HUES6 (cell line): Measurements from ENCODE around the gene NUB1.
"Not testable (repeated sequence)": the region's sequence is repeated elsewhere in the genome, so short reads cannot be mapped to it uniquely, and the experiment has no call there.

Experiments used
- H3K27ac ChIP-seq: 2 replicates; pipeline ENCODE4 v1.7.0; 2013; ENCODE audit warnings: low read depth, mild to moderate bottlenecking, low read length, inconsistent platforms
- H3K27me3 ChIP-seq: 2 replicates; pipeline ENCODE4 v1.6.1; 2013; ENCODE audit warnings: low read length; ENCODE audit not compliant: control insufficient read depth, insufficient read depth
- H3K36me3 ChIP-seq: 2 replicates; pipeline ENCODE4 v1.6.1; 2013; ENCODE audit warnings: low read length; ENCODE audit not compliant: control insufficient read depth, insufficient read depth
- H3K4me1 ChIP-seq: 2 replicates; pipeline ENCODE4 v1.6.1; 2013; ENCODE audit warnings: low read length; ENCODE audit not compliant: control insufficient read depth, insufficient read depth
- H3K4me3 ChIP-seq: 2 replicates; pipeline ENCODE4 v1.5.1; 2013; ENCODE audit warnings: low read depth, low read length
- H3K9ac ChIP-seq: one replicate; pipeline ENCODE4 v1.6.1; 2013; ENCODE audit warnings: mild to moderate bottlenecking, low read length
- H3K9me3 ChIP-seq: 2 replicates; pipeline ENCODE4 v1.6.1; 2013; ENCODE audit warnings: low read depth, low read length; ENCODE audit not compliant: control insufficient read depth, insufficient read depth

Gene NUB1, protein sequence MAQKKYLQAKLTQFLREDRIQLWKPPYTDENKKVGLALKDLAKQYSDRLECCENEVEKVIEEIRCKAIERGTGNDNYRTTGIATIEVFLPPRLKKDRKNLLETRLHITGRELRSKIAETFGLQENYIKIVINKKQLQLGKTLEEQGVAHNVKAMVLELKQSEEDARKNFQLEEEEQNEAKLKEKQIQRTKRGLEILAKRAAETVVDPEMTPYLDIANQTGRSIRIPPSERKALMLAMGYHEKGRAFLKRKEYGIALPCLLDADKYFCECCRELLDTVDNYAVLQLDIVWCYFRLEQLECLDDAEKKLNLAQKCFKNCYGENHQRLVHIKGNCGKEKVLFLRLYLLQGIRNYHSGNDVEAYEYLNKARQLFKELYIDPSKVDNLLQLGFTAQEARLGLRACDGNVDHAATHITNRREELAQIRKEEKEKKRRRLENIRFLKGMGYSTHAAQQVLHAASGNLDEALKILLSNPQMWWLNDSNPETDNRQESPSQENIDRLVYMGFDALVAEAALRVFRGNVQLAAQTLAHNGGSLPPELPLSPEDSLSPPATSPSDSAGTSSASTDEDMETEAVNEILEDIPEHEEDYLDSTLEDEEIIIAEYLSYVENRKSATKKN

DNA sequence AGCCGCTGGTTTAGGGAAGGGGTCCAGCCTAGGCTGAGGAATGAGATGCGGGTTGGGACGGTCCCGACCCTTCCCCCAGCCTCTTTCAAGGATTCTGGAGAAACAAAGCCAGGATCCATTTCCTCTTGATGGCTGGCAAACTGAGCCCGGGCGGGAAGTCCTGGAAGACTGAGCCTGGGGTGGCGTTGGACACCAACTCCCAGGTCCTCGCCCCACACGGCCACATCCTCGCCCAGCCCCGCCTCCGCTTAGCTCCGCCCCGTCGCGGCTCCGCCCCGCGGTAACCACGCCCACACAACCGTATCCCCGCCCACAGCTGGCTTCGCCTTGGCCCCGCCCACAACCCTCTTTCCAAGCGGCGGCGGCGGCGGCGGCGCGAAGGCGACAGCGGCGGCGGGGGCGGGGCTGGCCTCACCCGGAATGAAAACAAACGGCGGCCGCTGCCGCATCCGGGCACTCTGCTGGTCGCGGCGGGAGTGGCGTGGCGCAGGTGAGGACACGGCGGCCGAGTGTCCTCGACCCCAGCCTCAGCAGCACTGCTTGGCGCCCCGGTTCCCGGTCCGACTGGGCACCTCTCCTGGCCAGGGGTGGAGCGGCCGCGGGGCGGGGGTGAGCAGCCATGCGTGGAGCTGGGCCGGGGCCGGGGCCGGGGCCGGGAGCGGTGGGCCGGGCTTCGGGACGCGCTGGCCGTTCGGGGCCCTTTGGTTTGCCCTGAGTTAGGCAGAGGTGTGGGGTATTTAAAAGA, at the start of gene NUB1:
Gene NUB1, plus strand, starts transcription at position 456 of the 745 bp plus-strand sequence. CDS start 3,538 bp downstream, outside the sequence.
- Histone ChIP-seq H3K4me1 (0 out of 2 replicates have a peak, but pooled peaks cover 4% of the 10 kb centered on the region), H3K36me3 (peaks cover 18% of the 10 kb centered on the region), H3K9me3 (no peaks in the 10 kb centered on the region), H3K4me3 (peak within 1 kb of the TSS; percentile 78), H3K27me3 (no peaks in the 10 kb centered on the region), H3K9ac (peak within 1 kb of the TSS; percentile 66), H3K27ac (peak within 1 kb of the TSS; percentile 26; the same call in 1 of the 2 replicates)

DNA sequence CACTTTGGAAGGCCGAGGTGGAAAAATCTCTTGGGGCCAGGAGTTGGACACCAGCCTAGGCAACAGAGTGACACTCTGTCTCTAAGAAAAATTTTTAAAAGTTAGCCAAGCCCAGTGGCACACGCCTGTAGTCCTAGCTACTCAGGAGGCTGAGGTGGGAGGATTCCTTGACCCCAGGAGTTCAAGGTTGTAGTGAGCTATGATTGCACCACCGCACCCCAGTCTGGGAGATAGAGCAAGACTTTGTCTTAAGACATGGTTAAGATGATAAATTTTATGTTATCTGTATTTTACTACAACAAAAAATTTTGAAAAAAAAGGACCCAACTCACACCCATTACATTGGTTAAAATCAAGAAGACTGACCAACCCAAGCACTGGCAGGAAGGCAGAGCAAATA, 48.8 kb upstream of the NUB1 start:
- Histone ChIP-seq H3K9ac (no peak overlapping the region), H3K9me3 (0 out of 2 replicates have a peak, but pooled peaks cover 2% of the 10 kb centered on the region), H3K4me1 (no peaks in the 10 kb centered on the region), H3K27me3 (peaks cover 7% of the 10 kb centered on the region), H3K36me3 (no peaks in the 10 kb centered on the region), H3K27ac (no peak overlapping the region), H3K4me3 (no peak overlapping the region)

DNA sequence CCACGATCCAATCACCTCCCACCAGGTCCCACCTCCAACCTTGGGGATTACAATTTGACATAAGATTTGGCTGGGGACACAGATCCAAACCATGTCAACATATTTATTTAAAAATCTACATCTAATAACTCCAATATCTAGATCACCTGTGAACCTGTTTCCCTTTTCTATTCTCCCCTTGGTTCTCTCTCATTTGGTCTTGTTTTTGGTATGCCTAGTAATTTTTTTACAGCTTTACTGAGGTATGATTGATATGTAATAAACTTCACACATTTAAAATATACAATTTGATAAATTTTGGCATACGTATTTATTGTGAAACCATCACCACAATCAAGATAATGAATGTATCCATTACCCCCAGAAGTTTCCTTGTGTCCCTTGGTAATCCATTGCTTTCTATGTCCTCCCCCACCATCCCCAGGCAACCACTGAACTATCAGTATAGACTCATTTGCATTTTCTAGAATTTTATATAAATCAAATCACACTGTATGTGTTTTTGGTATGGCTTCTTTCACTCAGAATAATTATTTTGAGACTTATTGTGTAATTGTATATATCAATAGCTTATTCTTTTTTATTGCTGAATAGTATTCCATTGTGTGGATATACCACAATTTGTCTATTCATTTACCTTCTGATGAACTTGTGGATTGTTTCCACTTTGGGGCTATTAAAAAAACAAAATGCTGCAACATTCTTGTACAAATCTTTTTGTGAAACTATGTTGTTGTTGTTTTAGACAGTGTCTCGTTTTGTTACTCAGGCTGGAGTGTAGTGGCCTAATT, 45.2 kb upstream of the NUB1 start:
- Histone ChIP-seq H3K27me3 (peaks cover 22% of the 10 kb centered on the region), H3K27ac (no peak overlapping the region), H3K9ac (no peak overlapping the region), H3K4me1 (no peaks in the 10 kb centered on the region), H3K36me3 (no peaks in the 10 kb centered on the region), H3K9me3 (peaks cover 12% of the 10 kb centered on the region), H3K4me3 (no peak overlapping the region)

DNA sequence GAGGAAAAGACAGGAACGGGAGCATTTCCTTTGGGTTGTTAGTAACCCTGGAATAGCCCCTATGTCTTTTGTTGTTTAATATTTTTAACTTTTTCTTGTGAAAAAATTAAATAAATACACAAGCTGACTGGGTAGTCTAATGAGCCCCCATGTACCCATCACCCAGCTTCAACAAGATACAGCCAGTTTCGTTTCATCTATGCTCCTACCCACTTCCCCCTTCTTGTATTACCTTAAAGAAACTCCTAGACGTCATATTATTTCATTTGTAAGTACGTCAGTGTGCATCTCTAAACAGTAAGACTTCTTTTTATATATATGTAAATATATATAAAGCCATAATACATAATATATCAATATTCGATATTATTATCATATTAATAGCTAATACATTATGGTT, 42.8 kb upstream of the NUB1 start:
- no peak overlapping the region for H3K9ac ChIP-seq
- H3K4me1 ChIP-seq, result 0 out of 2 replicates have a peak, but pooled peaks cover 2% of the 10 kb centered on the region
- H3K9me3 ChIP-seq, result peaks cover 12% of the 10 kb centered on the region
- no peaks in the 10 kb centered on the region for H3K36me3 ChIP-seq
- no peak overlapping the region for H3K27ac ChIP-seq
- peaks cover 41% of the 10 kb centered on the region for H3K27me3 ChIP-seq
- no peak overlapping the region for H3K4me3 ChIP-seq

DNA sequence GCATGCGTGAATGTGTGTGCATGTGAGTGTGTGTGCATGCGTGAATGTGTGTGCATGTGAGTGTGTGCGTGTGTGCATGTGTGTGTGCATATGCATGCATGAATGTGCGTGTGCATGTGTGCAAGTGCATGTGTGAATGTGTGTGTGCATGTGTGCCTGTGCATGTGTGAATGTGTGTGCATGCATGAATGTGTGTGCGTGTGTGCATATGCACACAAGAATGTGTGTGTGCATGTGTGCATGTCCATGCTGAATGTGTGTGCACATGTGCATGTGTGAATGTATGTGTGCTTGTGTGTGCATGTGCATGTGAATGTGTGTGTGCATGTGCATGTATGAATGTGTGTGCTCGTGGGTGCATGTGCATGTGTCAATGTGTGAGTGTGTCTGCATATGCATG, 42.1 kb upstream of the NUB1 start:
- H3K27ac ChIP-seq, result no peak overlapping the region
- H3K36me3 ChIP-seq, result no peaks in the 10 kb centered on the region
- no peak overlapping the region for H3K4me3 ChIP-seq
- H3K27me3 ChIP-seq, result peaks cover 39% of the 10 kb centered on the region
- H3K9me3 ChIP-seq, result peaks cover 12% of the 10 kb centered on the region
- 0 out of 2 replicates have a peak, but pooled peaks cover 2% of the 10 kb centered on the region for H3K4me1 ChIP-seq
- no peak overlapping the region for H3K9ac ChIP-seq

DNA sequence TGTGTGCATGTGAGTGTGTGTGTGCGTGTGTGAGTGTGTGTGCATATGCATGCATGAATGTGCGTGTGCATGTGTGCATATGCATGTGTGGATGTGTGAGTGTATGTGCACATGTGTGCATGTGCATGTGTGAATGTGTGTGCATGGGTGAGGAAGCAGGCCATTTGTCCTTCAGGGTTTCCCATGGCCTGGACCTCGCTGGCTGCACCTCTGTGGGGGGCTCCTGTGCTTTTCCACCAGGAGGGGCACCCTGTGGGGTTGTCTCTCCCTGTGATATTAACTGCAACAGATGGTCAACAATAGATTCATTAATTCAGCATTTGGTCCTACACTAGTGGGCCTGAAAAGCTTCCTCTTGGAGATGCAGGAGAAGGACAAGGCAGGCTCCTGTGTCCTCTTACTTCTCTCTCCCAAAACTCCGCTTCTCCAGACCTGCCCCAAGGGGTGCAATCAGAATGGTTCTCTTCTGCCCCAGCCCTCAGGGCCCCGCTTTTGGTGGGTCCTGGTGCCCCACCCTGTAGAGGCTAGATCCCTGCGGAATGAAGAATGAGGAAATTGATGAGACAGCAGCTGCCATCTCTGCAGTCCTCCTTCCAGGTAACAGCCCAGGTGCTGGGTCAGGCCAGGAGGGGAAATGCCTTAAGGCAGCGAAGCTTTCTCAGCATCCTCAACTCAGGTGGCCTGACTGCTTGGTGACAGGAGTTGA, 41.5 kb upstream of the NUB1 start:
- peaks cover 39% of the 10 kb centered on the region for H3K27me3 ChIP-seq

DNA sequence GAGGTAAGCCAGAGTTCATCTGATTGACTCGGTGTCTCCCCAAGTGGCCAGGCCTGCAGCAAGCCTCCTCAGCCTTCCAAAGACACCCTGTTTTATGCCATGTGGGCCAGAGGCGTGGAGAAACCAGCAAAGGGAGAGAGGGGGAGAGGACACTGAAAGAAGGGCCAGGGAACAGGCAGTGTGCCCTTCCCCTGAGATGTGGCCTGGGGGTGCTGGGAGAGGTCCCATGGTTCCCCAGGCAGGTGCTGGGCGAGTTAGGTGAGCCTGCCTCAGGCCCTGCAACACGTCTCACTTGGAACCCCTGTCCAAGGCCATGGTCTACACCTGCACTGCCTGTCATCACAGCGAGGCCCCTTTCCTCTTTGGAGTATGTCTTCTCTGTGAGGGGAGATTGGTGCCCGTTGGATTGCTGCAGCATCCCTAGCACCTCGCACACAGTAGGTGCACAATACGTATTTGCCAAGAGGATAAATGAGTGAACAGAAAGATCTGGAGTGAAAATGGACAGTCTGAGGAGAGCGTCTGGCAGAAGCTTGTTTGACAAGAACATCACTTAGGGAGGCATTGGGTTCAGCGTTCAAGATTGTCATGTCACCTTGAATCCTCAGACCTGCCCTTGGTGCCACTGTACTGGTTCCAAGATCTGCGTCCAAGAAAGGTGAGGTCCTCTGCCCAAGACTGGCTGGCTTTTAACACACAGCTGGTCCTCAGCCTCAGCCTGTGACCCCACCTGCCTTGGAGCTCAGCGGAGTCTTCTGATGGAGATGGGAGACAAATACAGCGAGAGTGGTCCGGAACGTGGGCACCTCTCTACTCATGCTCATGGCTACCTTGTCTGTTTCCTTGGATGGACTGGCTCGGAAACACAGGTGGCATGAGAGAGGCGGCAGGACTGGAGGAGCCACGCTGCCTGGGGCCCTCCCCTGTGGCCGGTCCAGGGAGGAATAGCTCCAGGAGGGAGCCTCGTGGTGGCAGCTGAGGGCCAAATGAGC, 39.8 kb upstream of the NUB1 start:
- Histone ChIP-seq H3K27ac (no peak overlapping the region), H3K4me1 (0 out of 2 replicates have a peak, but pooled peaks cover 2% of the 10 kb centered on the region), H3K9me3 (peaks cover 10% of the 10 kb centered on the region), H3K36me3 (no peaks in the 10 kb centered on the region), H3K27me3 (peaks cover 39% of the 10 kb centered on the region), H3K4me3 (no peak overlapping the region), H3K9ac (no peak overlapping the region)

More for the DNA sequence above, 41.5 kb upstream of the NUB1 start:
- Histone ChIP-seq H3K36me3 (no peaks in the 10 kb centered on the region), H3K9me3 (peaks cover 12% of the 10 kb centered on the region), H3K4me1 (0 out of 2 replicates have a peak, but pooled peaks cover 2% of the 10 kb centered on the region), H3K4me3 (no peak overlapping the region), H3K27ac (no peak overlapping the region), H3K9ac (no peak overlapping the region)

DNA sequence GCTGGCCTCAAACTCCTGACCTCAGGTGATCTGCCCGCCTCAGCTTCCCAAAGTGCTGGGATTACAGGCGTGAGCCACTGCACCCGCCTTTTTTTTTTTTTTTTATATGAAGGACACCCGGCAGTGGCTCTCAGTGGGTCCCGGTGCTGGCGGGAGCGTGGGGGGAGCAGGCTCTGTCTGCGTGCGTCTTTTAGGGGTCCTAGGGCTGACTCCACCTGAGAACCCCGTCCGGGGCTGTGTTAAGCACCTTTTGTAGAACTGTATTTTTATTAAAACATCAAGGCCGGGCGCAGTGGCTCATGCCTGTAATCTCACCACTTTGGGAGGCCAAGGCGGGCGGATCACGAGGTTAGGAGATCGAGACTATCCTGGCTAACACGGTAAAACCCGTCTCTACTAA, 37.4 kb upstream of the NUB1 start:
- Histone ChIP-seq H3K27me3 (peaks cover 34% of the 10 kb centered on the region), H3K4me3 (peak overlapping the region; percentile 60; the same call in 1 of the 2 replicates)
- H3K4me1 ChIP-seq, H3K9ac ChIP-seq, H3K36me3 ChIP-seq, H3K9me3 ChIP-seq, H3K27ac ChIP-seq: not testable (repeated sequence)

DNA sequence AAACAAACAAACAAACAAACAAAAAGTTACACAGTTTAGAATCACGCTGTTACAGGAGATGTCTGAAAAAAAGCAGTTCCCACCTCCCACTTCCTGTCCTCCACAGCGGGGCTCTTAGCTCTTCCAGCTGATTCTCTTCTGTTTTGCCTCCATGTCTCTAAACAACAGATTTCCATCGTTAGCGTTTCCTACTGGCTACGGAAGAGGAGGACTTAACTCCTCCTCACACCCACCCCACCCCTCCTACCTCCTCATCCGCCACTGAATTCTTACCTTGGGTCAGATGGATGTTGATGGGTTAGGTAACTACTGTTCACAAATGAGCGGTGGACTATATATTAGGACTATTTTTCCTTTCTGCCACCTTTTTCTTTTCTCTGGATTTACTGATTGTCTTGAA, 36.8 kb upstream of the NUB1 start:
- H3K27ac ChIP-seq, result no peak overlapping the region
- H3K36me3 ChIP-seq, result no peaks in the 10 kb centered on the region
- 0 out of 2 replicates have a peak, but pooled peaks cover 2% of the 10 kb centered on the region for H3K4me1 ChIP-seq
- H3K9me3 ChIP-seq, result peaks cover 4% of the 10 kb centered on the region; the same call in 1 of the 2 replicates
- peak overlapping the region; percentile 60 for H3K4me3 ChIP-seq
- H3K9ac ChIP-seq, result peak overlapping the region; percentile 41
- H3K27me3 ChIP-seq, result peaks cover 34% of the 10 kb centered on the region
